Spleen (tissue), 11 donors: ENCODE data around the gene PLVAP. TPM values are rescaled to one million over a fixed set of nuclear protein-coding genes. Genes with fewer than 3 reads are reported as not detected.

Source experiments
- DNase-seq: peaks from one replicate; pipeline ENCODE4 v3.0.0-alpha.2; 2020
- H3K27ac ChIP-seq, 8 donors: fragments of 200-600 bp; sonication (generic) in 7 of 8; 1 replicate in 4 of 8; 2 replicates in 4 of 8; pipeline versions ENCODE4 v1.5.0 to v1.8.0; 2016 to 2021; ENCODE audit warnings: inconsistent platforms in 4 of 8, mild to moderate bottlenecking in 4 of 8, moderate library complexity in 1 of 8
- H3K27me3 ChIP-seq, 7 donors: fragments of 200-600 bp; sonication (generic) in 6 of 7; replicated peaks in 1 of 7; 1 replicate in 4 of 7; 2 replicates in 3 of 7; pipeline versions ENCODE4 v1.5.0 to v1.8.0; 2016 to 2021; ENCODE audit warnings: inconsistent platforms in 3 of 7, mild to moderate bottlenecking in 1 of 7
- H3K36me3 ChIP-seq, 6 donors: fragments of 200-600 bp; sonication (generic) in 5 of 6; 1 replicate in 4 of 6; 2 replicates in 2 of 6; pipeline versions ENCODE4 v1.5.0 to v1.8.0; 2016 to 2021; ENCODE audit warnings: inconsistent platforms in 2 of 6
- H3K4me1 ChIP-seq, 6 donors: fragments of 200-600 bp; sonication (generic) in 5 of 6; 1 replicate in 3 of 6; 2 replicates in 3 of 6; pipeline versions ENCODE4 v1.5.0 to v1.8.0; 2016 to 2021; ENCODE audit warnings: inconsistent platforms in 3 of 6
- H3K4me3 ChIP-seq, 8 donors: fragments of 200-600 bp; sonication (generic) in 7 of 8; 1 replicate in 4 of 8; 2 replicates in 4 of 8; pipeline versions ENCODE4 v1.5.0 to v1.8.0; 2016 to 2021; ENCODE audit warnings: inconsistent platforms in 4 of 8, mild to moderate bottlenecking in 4 of 8, moderate library complexity in 2 of 8
- H3K9me3 ChIP-seq, 8 donors: fragments of 200-600 bp; sonication (generic) in 7 of 8; 1 replicate in 4 of 8; 2 replicates in 4 of 8; pipeline versions ENCODE4 v1.5.0 to v1.8.0; 2016 to 2021; ENCODE audit warnings: inconsistent platforms in 4 of 8
- POLR2A ChIP-seq, 3 donors: fragments of 450-650 bp; IDR thresholded peaks; one replicate each; pipeline ENCODE4 v1.5.1; 2017; ENCODE audit warnings: antibody characterized with exemption in 3 of 3, mild to moderate bottlenecking in 1 of 3
- POLR2AphosphoS5 ChIP-seq, 3 donors: sonication (generic); formaldehyde crosslinking; IDR thresholded peaks; one replicate each; pipeline ENCODE4 v1.5.1; 2017; ENCODE audit warnings: antibody characterized with exemption in 3 of 3
- WGBS, 5 donors: extraction: QIAGEN DNeasy Blood & Tissue Kit in 3 of 5; methylation state at CpG; one replicate each; pipeline versions ENCODE4 v1.1.5 to v1.1.7; 2013 to 2018; 5-methylcytosine and 5-hydroxymethylcytosine counted together
- intact Hi-C: fragments of 100-400 bp; cut with DNase I; formaldehyde crosslinking; loops from one replicate; pipeline ENCODE4 v1.15.0; 2023; ENCODE audit warnings: low total_unique reads
- polyA plus RNA-seq, 3 donors: library from polyadenylated mRNA; stranded (reverse); fragments of 200-250 nt; gene quantifications; one replicate each; pipeline ENCODE4 v1.2.1, GENCODE V29; 2013
- total RNA-seq, 7 donors: library from RNA; depleted of rRNA in 3 of 7; stranded (reverse); fragments of >200 nt in 3 of 7; fragmentation: NEBNext Ultra II Directional in 4 of 7; extraction: Animal tissue kit (Norgen Biotek cat#: 25700) in 4 of 7; gene quantifications; one replicate each; pipeline versions ENCODE4 v1.1.0 to v1.2.1, GENCODE V29; 2016 to 2021
- TF ChIP-seq, protein P1 (sequence below), 11 experiments: fragments of 200-600 bp in 7 of 11; fragments of 450-650 bp in 4 of 11; sonication (generic) in 4 of 11; IDR thresholded peaks in 8 of 11; conservative IDR thresholded peaks in 3 of 11; 1 replicate in 7 of 11; 2 replicates in 4 of 11; pipeline versions ENCODE4 v1.4.0 to v1.8.0; 2016 to 2021; ENCODE audit warnings: antibody characterized with exemption in 11 of 11, inconsistent platforms in 4 of 11, mild to moderate bottlenecking in 1 of 11
- donor health status: healthy with polysubstance abuse.
- donor health status: DM: no; HTN: no; CAD: no; lungs with moderate emphysema.
- donor health status: DM: no; HTN: no; CAD: no.
- donor health status: Bipolar disorder and iron deficiency.
- donor health status: healthy.
- donor health status: DM: no; HTN: no; CAD: no.
- donor health status: DM: yes; HTN: yes; CAD: no.

PLVAP gene
- total and polyA plus RNA-seq, 10 donors: 26.6 to 555 (median 266) TPM

DNA sequence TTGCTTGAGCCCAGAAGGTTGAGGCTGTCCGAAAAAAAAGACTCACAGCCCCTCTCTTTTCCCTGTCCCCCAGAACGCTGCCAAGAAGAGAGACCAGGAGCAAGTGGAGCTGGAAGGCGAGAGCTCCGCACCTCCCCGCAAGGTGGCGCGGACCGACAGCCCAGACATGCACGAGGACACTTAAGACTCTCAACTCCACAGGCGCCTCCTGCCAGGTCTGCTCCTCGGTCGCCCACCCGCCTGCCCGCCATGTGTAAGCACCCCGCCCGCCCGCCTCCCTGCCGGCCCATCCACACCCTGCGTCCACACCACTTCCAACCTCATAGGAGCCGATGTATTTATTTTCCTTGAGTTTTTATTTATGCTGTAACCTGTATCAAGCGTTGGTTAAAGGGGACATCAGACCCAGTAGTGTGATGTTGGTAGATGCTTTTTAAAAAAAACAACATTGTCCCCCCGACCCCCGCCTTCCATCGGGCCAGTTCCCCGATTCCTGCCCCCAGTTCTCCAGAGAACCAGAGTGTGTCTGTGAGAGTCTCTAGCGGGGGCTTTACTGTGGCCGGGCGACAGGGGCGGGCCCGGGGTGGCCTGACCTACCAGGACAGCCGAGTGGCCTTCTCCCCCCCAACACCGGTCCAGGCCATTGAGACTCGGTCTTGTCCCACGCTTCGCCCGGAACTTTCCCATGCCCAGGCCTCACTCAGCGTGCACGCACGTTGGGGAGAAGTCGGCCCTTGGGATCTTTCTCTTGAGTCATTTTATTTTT, 57.5 kb downstream of the PLVAP start:
- no peak for DNase-seq
- 92 to 97% (median 93%) methylated on average over 39 to 40 of the region's 40 CpGs for WGBS, 5 donors

DNA sequence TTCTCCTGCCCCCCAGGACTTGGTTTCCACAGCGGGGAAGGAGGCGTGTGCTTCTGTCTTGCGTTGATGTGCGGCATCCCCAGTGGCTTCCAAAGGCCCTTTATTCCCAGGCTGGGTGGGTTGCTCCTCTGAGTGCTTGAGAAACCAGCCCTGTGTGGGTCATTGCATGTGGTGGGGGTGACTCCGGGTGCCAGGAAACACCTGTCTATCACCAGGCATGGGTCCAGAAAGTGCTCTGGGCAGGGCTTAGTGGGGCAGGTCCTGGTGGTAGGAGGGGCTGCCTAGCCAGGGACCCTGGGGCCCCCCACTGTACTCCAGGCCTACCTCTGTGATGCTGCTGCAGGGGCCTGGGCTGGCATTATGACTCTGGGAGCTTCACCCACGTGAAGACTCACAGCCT, 58.2 kb downstream of the PLVAP start:
- no peak overlapping the region for H3K4me3 ChIP-seq
- H3K27ac ChIP-seq: no peak overlapping the region
- H3K27me3 ChIP-seq: no peaks in the 10 kb centered on the region
- TF ChIP-seq POLR2AphosphoS5 (IDR thresholded peaks at IDR 0.05) (no peak), POLR2A (IDR thresholded peaks at IDR 0.05) (no peak)
- TF ChIP-seq, protein P1, sequence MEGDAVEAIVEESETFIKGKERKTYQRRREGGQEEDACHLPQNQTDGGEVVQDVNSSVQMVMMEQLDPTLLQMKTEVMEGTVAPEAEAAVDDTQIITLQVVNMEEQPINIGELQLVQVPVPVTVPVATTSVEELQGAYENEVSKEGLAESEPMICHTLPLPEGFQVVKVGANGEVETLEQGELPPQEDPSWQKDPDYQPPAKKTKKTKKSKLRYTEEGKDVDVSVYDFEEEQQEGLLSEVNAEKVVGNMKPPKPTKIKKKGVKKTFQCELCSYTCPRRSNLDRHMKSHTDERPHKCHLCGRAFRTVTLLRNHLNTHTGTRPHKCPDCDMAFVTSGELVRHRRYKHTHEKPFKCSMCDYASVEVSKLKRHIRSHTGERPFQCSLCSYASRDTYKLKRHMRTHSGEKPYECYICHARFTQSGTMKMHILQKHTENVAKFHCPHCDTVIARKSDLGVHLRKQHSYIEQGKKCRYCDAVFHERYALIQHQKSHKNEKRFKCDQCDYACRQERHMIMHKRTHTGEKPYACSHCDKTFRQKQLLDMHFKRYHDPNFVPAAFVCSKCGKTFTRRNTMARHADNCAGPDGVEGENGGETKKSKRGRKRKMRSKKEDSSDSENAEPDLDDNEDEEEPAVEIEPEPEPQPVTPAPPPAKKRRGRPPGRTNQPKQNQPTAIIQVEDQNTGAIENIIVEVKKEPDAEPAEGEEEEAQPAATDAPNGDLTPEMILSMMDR (IDR thresholded peaks at IDR 0.05 in 8 of 11, conservative IDR thresholded peaks at IDR 0.05 in 3 of 11): no peak
- 66 to 75% (median 72%) methylated on average over 5 to 6 of the region's 6 CpGs for WGBS, 5 donors
- intact Hi-C loops: no loop called here
- H3K36me3 ChIP-seq: peaks cover 0 to 91% (median 64%) of the 10 kb centered on the region in 6 donors
- no peaks in the 10 kb centered on the region for H3K9me3 ChIP-seq
- peaks cover 0 to 27% (median 3%) of the 10 kb centered on the region in 6 donors for H3K4me1 ChIP-seq
- DNase-seq: no peak

More for the DNA sequence above, 57.5 kb downstream of the PLVAP start:
- no peaks in the 10 kb centered on the region for H3K27me3 ChIP-seq
- no peaks in the 10 kb centered on the region for H3K9me3 ChIP-seq
- H3K36me3 ChIP-seq: peaks cover 0 to 84% (median 57%) of the 10 kb centered on the region in 6 donors
- TF ChIP-seq POLR2A (IDR thresholded peaks at IDR 0.05): no peak
- TF ChIP-seq, protein P1 (IDR thresholded peaks at IDR 0.05 in 8 of 11, conservative IDR thresholded peaks at IDR 0.05 in 3 of 11): no peak
- no peak for TF ChIP-seq POLR2AphosphoS5 (IDR thresholded peaks at IDR 0.05)
- H3K4me1 ChIP-seq: peaks cover 0 to 33% (median 7%) of the 10 kb centered on the region in 6 donors
- H3K4me3 ChIP-seq: no peak overlapping the region
- no peak overlapping the region for H3K27ac ChIP-seq
- intact Hi-C loops: no loop called here

DNA sequence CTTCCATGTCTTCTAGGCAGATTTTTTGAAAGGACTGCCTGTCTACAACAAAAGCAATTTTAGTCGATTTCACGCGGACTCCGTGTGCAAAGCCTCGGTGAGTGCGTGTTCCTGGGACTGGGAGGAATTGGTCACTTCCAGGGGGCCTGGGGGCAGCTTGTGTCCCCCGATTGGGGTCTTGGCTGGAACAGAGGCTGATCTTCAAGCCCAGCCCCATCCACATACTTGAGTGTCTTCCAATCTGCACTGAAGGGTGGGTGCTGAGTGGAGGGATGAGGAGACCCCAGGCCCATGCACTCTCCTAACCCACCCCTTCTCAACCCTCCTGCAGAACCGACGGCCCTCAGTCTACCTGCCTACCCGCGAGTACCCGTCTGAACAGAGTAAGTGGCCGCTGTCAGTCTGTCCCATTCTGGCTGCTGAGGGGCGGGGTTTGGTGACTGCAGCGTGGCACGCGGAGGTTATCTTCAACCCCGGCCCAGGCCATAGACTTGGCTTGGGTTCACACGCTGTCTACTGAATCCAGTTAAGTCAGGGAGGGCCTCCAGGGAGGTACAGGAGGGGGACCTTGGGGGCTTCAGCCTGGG, 63.0 kb downstream of the PLVAP start:
- 93 to 97% (median 95%) methylated on average over 13 to 19 of the region's 19 CpGs for WGBS, 5 donors
- TF ChIP-seq POLR2AphosphoS5 (IDR thresholded peaks at IDR 0.05) (no peak), POLR2A (IDR thresholded peaks at IDR 0.05) (no peak)
- TF ChIP-seq, protein P1 (IDR thresholded peaks at IDR 0.05 in 8 of 11, conservative IDR thresholded peaks at IDR 0.05 in 3 of 11): no peak
- intact Hi-C loops: no loop called here
- no peak overlapping the region for H3K27ac ChIP-seq
- H3K9me3 ChIP-seq: no peaks in the 10 kb centered on the region
- peaks cover 11 to 42% (median 24%) of the 10 kb centered on the region in 6 donors for H3K4me1 ChIP-seq
- H3K4me3 ChIP-seq: no peak overlapping the region
- H3K27me3 ChIP-seq: no peaks in the 10 kb centered on the region
- peaks cover 0 to 81% (median 36%) of the 10 kb centered on the region in 6 donors for H3K36me3 ChIP-seq
- DNase-seq: no peak
